Fibroblast of skin of right biceps (primary cell): ENCODE data around the gene ZFYVE19.

Source experiments
- DNase-seq: peaks from one replicate; pipeline ENCODE4 v3.0.0-alpha.2; 2013

ZFYVE19 gene

GRCh38 chr15:40821195-40821594 is 14.3 kb downstream of the ZFYVE19 start:
- DNase-seq = no peak

- no peak for DNase-seq
Measured at GRCh38 chr15:40823572-40824343, 16.9 kb downstream of the ZFYVE19 start.

GRCh38 chr15:40825661-40826422 is 19.0 kb downstream of the ZFYVE19 start:
- no peak for DNase-seq

- no peak for DNase-seq
Measured at GRCh38 chr15:40826423-40827075, 19.7 kb downstream of the ZFYVE19 start.

- no peak for DNase-seq
Measured at GRCh38 chr15:40828447-40829036, 21.7 kb downstream of the ZFYVE19 start, which contains the start of gene PPP1R14D. Gene PPP1R14D (minus strand): TSS chr15:40828708. CDS start chr15:40828641, 67 bp downstream.

GRCh38 chr15:40829115-40829514 is 22.2 kb downstream of the ZFYVE19 start:
- DNase-seq = no peak

- DNase-seq = no peak
Measured at GRCh38 chr15:40830884-40831283, 24.0 kb downstream of the ZFYVE19 start.

- no peak for DNase-seq
Measured at GRCh38 chr15:40831861-40832260, 25.0 kb downstream of the ZFYVE19 start.

- no peak for DNase-seq
Measured at GRCh38 chr15:40832903-40833302, 26.0 kb downstream of the ZFYVE19 start.

GRCh38 chr15:40836020-40836419 is 29.1 kb downstream of the ZFYVE19 start:
- DNase-seq = no peak

GRCh38 chr15:40838756-40839155 is 31.9 kb downstream of the ZFYVE19 start:
- no peak for DNase-seq

- no peak for DNase-seq
Measured at GRCh38 chr15:40841741-40842140, 34.9 kb downstream of the ZFYVE19 start.

GRCh38 chr15:40843261-40843884 is 36.5 kb downstream of the ZFYVE19 start:
- no peak for DNase-seq

- no peak for DNase-seq
Measured at GRCh38 chr15:40843885-40844695, 37.2 kb downstream of the ZFYVE19 start, which contains the start of gene SPINT1. Gene SPINT1 (plus strand): TSS chr15:40844048. CDS start chr15:40844555, 507 bp downstream.

GRCh38 chr15:40844696-40845030 is 37.8 kb downstream of the ZFYVE19 start:
- no peak for DNase-seq

GRCh38 chr15:40845036-40845435 is 38.1 kb downstream of the ZFYVE19 start:
- no peak for DNase-seq

- no peak for DNase-seq
Measured at GRCh38 chr15:40845511-40846284, 38.8 kb downstream of the ZFYVE19 start.

- DNase-seq = no peak
Measured at GRCh38 chr15:40846841-40847222, 39.9 kb downstream of the ZFYVE19 start.

- DNase-seq = peak; percentile 25
Measured at GRCh38 chr15:40847223-40847961, 40.5 kb downstream of the ZFYVE19 start.

- no peak for DNase-seq
Measured at GRCh38 chr15:40850576-40851112, 43.8 kb downstream of the ZFYVE19 start.
